Fibroblast of the aortic adventitia (primary cell): ENCODE data around the gene NDUFA13. TPM values are rescaled to one million over a fixed set of nuclear protein-coding genes. Genes with fewer than 3 reads are reported as not detected.

Experiments used
- DNase-seq: peaks from one replicate; pipeline ENCODE4 v3.0.0-alpha.2; 2010; ENCODE audit warnings: low read depth
- H3K4me3 ChIP-seq: 2 replicates; pipeline ENCODE4 v1.5.1; 2011; ENCODE audit warnings: low read depth, mild to moderate bottlenecking, control low read depth, low read length, moderate library complexity
- total RNA-seq: library from RNA; depleted of rRNA; stranded (reverse); fragments of >200 nt; gene quantifications from 2 replicates; pipeline ENCODE4 v1.2.3, GENCODE V29; 2012; ENCODE audit warnings: low replicate concordance
- TF ChIP-seq, protein P1 (sequence below): IDR thresholded peaks from 2 replicates; pipeline ENCODE4 v1.5.1; 2011; ENCODE audit warnings: mild to moderate bottlenecking, low read length, control low read depth, inconsistent platforms; ENCODE audit not compliant: insufficient read depth

The NDUFA13 gene
- total RNA-seq, 1 donor, result 127 TPM

DNA sequence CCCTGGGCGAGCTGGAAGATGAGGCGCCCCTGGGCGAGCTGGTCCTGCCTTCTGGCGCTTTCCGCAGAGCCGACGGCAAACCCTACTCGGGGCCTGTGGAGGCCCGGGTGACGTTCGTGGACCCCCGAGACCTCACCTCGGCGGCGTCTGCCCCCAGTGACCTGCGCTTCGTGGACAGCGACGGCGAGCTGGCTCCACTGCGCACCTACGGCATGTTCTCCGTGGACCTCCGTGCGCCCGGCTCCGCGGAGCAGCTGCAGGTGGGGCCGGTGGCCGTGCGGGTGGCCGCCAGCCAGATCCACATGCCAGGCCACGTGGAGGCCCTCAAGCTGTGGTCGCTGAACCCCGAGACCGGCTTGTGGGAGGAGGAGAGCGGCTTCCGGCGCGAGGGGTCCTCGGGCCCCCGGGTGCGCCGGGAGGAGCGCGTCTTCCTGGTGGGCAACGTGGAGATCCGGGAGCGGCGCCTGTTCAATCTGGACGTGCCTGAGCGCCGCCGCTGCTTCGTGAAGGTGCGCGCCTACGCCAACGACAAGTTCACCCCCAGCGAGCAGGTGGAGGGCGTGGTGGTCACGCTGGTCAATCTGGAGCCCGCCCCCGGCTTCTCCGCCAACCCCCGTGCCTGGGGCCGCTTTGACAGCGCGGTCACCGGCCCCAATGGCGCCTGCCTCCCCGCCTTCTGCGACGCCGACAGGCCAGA lies 28.4 kb downstream of the NDUFA13 start:
- H3K4me3 ChIP-seq, result no peak overlapping the region
- TF ChIP-seq, protein P1, sequence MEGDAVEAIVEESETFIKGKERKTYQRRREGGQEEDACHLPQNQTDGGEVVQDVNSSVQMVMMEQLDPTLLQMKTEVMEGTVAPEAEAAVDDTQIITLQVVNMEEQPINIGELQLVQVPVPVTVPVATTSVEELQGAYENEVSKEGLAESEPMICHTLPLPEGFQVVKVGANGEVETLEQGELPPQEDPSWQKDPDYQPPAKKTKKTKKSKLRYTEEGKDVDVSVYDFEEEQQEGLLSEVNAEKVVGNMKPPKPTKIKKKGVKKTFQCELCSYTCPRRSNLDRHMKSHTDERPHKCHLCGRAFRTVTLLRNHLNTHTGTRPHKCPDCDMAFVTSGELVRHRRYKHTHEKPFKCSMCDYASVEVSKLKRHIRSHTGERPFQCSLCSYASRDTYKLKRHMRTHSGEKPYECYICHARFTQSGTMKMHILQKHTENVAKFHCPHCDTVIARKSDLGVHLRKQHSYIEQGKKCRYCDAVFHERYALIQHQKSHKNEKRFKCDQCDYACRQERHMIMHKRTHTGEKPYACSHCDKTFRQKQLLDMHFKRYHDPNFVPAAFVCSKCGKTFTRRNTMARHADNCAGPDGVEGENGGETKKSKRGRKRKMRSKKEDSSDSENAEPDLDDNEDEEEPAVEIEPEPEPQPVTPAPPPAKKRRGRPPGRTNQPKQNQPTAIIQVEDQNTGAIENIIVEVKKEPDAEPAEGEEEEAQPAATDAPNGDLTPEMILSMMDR, result no peak
- DNase-seq, result no peak

DNA sequence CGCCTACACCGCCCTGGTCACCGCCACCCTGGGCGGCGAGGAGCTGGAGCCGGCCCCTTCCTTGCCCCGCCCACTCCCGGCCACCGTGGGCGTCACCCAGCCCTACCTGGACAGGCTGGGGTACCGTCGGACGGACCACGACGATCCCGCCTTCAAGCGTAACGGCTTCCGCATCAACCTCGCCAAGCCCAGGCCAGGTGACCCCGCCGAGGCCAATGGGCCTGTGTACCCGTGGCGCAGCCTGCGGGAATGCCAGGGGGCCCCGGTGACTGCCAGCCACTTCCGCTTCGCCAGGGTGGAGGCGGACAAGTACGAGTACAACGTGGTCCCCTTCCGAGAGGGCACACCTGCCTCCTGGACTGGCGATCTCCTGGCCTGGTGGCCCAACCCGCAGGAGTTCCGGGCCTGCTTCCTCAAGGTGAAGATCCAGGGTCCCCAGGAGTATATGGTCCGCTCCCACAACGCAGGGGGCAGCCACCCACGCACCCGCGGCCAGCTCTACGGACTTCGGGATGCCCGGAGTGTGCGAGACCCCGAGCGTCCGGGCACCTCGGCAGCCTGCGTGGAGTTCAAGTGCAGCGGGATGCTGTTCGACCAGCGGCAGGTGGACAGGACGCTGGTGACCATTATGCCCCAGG lies 29.0 kb downstream of the NDUFA13 start:
- no peak for DNase-seq
- TF ChIP-seq, protein P1, result no peak
- H3K4me3 ChIP-seq, result no peak overlapping the region

DNA sequence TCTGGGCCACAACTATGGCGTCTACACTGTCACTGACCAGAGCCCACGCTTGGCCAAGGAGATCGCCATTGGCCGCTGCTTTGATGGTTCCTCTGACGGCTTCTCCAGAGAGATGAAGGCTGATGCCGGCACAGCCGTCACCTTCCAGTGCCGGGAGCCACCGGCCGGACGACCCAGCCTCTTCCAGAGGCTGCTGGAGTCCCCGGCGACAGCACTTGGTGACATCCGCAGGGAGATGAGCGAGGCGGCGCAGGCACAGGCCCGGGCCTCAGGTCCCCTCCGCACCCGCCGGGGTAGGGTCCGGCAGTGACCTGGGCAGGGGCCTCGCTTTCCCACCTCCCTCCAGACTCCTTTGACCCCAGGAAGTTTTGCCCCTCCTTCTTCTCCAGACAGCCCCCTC lies 29.7 kb downstream of the NDUFA13 start:
- TF ChIP-seq, protein P1, result no peak
- H3K4me3 ChIP-seq, result no peak overlapping the region
- no peak for DNase-seq

DNA sequence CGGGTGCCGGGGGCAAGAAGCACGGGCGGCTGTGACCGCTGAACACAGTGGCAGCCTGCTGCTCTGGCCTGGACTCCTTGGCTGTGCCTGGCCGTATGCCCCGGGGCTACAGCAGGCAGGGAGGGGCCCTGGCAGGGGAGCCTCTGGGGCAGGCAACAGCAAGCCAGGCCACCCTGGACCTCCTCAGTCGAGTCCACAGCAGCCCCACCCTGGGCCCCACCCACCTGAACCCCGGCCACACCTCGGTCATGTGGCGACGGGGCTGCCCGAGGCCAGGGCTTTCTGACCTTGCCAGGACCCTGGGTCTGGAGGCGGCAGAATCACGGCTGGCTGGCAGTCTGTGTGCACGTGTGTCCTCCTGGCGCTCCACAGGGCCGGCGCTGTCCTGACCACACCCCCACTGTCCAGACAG lies 30.7 kb downstream of the NDUFA13 start:
- H3K4me3 ChIP-seq, result no peak overlapping the region
- TF ChIP-seq, protein P1, result no peak
- no peak for DNase-seq

DNA sequence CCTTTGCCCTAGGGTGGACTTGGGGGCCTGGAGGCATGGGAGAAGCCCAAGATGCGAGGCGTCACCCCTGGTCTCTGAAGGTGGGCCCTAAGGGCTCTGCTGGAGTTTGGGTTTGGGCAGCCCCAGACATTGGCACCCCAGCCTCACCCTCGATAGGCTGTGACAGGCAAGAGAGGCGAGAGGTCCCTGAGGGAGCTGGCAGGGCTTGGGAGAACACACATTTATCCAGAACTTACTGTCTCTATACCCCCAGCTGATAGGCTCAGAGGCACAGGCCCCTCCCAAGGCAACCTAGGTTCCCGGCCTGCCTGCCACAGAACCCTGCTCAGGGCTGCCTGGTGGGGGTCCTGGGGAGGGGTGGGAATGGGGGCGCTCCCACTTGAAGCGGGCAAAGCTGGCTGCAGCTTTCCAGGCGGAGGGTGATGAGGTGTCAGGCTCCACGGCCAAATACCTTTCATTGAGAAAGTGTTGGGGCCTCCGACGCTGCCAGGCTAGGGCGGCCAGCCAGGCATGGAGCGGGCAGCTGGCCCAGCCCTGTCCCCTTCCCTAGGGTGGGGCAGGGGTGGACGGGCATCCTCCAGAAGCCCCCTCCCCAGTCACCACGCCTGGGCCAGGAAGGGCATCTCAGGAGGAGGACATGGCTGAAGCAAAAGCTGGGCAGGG lies 31.8 kb downstream of the NDUFA13 start:
- DNase-seq, result no peak
- TF ChIP-seq, protein P1, result no peak
- no peak overlapping the region for H3K4me3 ChIP-seq

DNA sequence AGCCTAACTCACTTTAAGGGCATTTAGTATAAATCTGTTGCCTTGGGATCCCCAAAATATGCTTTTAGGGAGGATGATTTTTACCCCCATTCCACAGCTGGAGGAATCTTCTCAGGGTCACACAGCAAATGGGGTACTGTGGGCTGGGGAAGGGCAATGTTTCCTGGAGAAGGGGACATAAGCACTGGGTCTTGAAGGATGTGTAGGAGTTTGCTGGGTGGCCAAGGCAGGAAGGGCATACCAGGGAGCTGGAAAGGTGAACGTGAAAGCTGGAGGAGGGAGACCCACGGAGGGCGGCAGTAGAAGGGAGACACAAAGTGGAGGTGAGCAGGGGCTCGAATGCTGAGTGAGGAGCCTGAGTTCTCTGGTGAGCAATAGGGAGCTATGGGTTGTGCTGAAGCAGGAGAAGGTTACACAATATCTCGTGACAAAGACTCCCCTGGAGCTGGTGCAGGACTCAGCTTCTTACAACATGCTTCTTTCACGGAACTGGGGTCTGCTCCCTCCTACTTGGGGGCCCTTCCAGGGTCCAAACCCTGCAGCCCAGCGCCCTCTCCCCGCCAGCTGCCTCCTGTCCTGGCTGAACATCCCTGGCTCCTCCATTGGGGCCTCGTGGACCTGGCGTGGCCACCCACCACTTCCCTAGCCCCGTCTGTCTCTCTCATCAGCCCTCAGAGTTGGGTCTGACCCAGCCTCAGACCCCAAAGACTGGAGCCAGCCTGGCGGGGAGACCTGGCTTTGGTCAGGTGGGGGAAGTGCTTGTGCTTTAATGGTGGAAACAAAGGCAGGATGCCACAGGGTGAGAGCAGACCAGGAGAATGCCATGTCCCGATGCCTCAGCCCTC lies 33.1 kb downstream of the NDUFA13 start:
- H3K4me3 ChIP-seq, result no peak overlapping the region
- DNase-seq, result no peak
- TF ChIP-seq, protein P1, result no peak
